Measurements from ENCODE around the gene LKAAEAR1.

Gene LKAAEAR1

DNA sequence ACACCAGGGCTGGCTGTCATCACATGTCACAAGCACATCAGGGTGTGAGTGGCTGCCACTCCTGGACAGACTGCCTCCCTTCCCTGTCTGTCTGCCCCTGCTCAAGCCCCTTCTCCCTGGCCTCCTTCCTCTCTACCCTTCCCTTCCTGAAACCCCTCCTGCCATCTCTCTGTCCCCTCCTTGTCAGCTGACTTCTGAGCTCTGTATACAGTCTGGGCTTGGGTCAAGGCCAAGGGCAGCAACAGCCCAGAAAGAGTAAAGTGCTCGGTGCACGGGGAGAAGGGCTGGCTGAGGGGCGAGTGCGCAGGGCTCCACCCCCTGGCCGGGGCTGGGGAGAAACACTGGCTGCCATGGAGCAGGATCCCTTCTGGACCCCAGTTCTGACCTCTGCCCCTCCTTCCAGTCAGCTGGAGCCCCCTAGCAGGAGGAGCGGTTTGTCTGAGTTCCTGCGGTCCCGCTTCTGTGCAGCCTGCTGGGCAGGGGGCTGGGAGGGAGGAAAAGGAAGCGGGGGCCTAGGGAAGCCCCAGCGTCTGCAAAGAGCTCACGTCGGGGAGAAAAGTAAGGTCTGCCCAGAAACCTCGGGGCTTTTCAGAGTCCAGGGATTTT, 2.0 kb downstream of the LKAAEAR1 start:
- DNase-seq (ENCODE audit: low read depth, low spot score), result no peak
- H3K4me3 ChIP-seq (ENCODE audit: low read length), result no peak overlapping the region

GRCh38 chr20:64081624-64081964, 2.6 kb downstream of the LKAAEAR1 start:
- DNase-seq (ENCODE audit: low read depth, low spot score), result no peak
- no peak overlapping the region for H3K4me3 ChIP-seq (ENCODE audit: low read length)

- no peak overlapping the region for H3K4me3 ChIP-seq (ENCODE audit: low read length)
- no peak for DNase-seq (ENCODE audit: low read depth, low spot score)
These were observed 3.2 kb downstream of the LKAAEAR1 start for GRCh38 chr20:64080813-64081623.

DNA sequence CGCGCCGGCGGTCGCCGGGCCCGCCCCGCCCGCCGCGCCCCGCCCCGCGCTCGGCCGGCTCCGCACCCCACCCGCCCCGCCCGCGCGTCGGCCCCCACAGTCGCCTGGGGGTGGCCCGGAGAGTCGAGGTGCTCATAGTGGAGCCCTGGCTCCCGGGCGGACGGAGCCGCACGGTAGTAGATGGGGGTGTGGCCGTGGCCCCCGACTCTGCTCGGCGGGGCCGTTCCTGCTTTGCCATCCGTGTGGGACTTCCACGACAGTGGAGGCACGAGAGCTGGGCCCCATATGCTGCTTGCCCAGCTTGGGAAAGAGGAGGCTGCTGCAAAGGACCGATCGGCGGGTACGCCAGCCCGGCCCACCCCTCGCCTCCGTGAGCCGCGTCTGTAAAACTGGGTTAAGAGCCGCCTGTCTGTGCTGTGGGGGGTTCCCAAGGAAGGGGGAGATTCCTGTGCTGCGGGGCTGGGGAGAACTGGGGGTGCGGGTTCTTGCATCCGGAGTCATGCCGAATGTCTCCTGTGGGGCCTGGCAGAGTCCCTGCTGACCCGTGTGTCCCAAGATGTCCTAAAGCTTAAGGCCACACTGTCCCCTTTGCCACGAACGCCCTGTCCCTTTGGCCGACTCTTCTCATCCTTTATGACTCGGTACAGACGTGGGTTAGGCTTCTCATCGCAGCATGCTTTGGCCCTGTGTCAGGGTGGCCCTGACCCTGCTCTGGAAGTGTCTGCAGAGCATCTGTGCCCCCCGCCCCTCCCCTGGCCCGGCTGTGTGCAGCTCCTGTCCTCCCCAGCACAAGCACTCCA, 4.0 kb downstream of the LKAAEAR1 start, which contains the start of gene OPRL1:
TSS of gene OPRL1 (plus strand) at position 70 of the 800 bp plus-strand sequence. CDS start 12,639 bp downstream, outside the sequence.
- DNase-seq (ENCODE audit: low read depth, low spot score), result no peak
- peak within 1 kb of the TSS; percentile 77 for H3K4me3 ChIP-seq (ENCODE audit: low read length)

DNA sequence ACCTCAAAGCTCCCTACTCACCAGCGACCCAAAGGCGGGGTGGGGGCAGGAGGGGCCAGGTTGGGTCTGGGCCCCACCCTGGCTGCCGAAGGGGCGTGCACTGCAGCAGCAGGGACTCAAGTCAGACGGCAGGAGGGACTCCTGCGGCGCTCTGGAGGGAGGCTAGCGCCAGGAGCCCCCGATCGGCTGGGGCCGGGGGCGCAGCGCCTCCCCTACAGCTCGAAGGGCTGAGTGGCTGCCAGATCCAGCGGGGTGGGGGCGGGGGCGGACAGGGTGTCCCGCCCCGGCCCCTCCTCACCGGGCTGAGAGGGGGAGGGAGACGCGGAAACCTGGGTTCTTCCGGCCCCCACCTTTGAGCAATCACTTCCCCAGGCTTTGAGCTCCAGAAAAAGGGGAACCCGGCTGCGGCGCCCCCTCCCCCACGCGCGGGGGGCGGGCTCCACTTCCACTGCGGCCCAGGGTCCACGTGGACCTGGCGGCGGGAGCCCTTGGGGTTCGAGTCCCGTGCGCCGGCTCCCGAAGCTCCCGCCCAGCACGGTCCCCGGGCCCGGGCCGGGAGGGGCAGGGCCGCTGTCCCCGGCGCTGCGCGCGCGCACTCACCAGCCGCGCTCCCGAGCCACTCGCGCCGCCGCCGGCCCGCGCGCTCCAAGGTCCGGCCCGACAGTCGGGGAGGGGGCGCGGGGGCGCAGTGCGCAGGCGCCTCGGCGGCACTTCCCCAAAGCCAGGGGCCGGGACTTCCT, 4.8 kb downstream of the LKAAEAR1 start, which contains the start of gene RGS19:
TSS of gene RGS19 (minus strand) at position 246 of the 740 bp plus-strand sequence. CDS start 2,632 bp downstream, outside the sequence.
- H3K4me3 ChIP-seq (ENCODE audit: low read length), result peak within 1 kb of the TSS; percentile 77
- DNase-seq (ENCODE audit: low read depth, low spot score), result peak; percentile 37

DNA sequence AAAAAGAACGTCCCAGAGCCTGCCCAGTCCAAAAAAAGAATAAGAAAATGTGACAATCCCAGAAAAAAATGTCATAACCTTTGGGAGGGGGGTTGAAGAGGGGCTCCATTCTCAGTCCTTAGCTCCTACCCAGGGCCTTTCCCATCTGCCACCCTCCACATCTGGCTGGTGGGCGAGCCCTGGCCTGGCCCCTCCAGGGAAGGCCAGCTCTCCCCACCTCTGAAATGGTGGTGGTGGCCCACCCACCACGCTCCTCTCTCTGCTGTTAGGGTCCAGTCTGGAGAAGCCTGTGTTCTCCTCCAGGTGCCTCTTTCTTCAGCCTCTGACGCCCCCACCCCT, 5.3 kb downstream of the LKAAEAR1 start:
- peak overlapping the region; percentile 77 for H3K4me3 ChIP-seq (ENCODE audit: low read length)

GRCh38 chr20:64077876-64078551, 6.2 kb downstream of the LKAAEAR1 start:
- DNase-seq (ENCODE audit: low read depth, low spot score), result peak; percentile 61
- H3K4me3 ChIP-seq (ENCODE audit: low read length), result peak overlapping the region; percentile 77

More for the DNA sequence above, 5.3 kb downstream of the LKAAEAR1 start:
- DNase-seq (ENCODE audit: low read depth, low spot score), result no peak

DNA sequence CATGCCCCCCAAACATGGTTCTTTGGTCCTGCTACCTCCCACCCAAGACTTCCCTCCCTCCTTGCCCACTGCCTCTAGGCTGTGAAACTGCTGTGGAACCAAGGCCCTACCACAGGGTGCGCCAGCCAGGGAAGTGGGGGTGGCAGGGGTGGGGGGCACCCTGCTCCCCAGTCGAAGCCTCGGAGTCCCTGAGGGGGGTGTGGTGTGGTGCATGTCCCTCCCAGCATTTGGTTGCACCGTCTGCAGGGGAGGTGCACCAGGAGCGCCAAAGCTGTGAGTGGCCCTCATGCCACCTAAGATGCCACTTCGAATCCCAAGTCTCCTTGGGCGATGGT, 6.7 kb downstream of the LKAAEAR1 start:
- peak overlapping the region; percentile 77 for H3K4me3 ChIP-seq (ENCODE audit: low read length)

DNA sequence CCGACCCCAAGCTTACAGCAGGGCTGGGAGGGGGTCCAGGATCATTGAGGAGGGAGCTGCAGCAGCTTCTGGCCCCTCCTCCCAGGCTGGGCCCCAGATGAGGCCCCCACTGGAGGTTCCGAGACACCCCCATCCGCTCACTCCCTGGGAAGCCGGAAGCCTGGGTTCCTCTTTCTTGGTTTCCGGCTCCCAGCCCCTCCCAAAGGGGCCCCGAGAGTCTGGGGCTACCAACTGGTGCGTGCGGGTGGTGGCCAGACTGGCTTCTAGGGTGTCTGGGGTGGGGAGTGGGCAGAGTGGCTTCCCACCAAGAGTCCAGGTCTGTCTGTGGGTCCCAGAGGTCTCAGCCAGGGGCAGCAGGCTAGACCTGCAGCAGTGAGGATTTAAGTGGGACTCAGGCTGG, 7.1 kb downstream of the LKAAEAR1 start:
- no peak for DNase-seq (ENCODE audit: low read depth, low spot score)
- H3K4me3 ChIP-seq (ENCODE audit: low read length), result no peak overlapping the region

More for the DNA sequence above, 6.7 kb downstream of the LKAAEAR1 start:
- no peak for DNase-seq (ENCODE audit: low read depth, low spot score)

DNA sequence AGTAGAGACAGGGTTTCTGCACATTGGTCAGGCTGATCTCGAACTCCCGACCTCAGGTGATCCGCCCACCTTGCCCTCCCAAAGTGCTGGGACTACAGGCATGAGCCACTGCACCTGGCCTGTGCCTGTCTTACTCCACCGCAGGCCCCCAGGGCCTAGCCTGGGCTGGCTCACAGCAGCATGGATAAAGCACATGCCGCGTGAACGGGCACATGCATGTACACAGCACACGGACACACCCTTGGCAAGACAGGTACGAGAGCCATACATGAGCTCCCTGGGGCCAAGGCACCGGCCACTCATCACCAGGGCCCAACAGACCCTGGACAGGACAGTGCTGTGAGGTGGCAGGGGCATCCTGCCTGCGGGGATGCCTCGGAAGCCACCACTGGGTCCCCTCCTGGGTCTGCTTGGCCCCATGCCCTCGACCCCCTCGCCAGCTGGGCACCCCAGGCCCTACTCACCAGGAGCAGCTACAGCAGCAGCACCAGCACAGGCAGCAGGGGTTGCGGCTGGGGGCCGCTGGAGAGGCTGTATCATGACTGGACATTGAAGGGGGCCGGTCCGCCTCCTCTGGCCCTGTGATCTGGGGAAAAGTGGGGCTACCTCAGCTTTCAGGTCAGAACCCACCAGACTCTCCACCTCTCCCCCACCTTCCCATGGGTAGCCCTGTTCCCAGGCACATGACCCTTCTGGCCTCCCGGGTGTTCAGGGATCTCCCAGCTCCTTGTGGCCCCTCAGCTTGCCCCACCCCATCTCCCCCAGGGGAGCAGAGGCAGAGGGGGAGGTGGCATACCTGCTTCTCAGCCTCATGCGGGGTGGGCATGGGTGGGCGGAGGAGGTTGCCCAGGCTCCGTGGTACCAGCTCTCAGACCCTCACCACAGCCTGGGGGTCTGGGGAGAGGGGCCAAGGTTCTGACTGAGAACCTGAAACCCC, 7.9 kb downstream of the LKAAEAR1 start:
- H3K4me3 ChIP-seq (ENCODE audit: low read length), result no peak overlapping the region

GRCh38 chr20:64075556-64075955, 8.6 kb downstream of the LKAAEAR1 start:
- H3K4me3 ChIP-seq (ENCODE audit: low read length), result no peak overlapping the region
- DNase-seq (ENCODE audit: low read depth, low spot score), result no peak

More for the DNA sequence above, 7.9 kb downstream of the LKAAEAR1 start:
- no peak for DNase-seq (ENCODE audit: low read depth, low spot score)

DNA sequence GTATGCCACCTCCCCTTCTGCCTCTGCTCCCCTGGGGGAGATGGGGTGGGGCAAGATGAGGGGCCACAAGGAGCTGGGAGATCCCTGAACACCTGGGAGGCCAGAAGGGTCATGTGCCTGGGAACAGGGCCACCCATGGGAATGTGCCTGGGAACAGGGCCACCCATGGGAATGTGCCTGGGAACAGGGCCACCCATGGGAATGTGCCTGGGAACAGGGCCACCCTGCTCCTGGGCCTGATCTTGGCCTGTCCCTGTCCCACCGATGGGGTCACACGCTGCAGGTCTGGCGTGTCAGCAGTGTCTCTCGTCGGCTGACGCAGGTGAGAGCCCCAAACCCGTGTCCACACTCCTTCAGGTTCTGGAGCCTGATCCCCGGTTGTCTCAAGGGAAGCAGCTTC, 9.2 kb downstream of the LKAAEAR1 start:
- no peak overlapping the region for H3K4me3 ChIP-seq (ENCODE audit: low read length)
- DNase-seq (ENCODE audit: low read depth, low spot score), result no peak

- no peak overlapping the region for H3K4me3 ChIP-seq (ENCODE audit: low read length)
- DNase-seq (ENCODE audit: low read depth, low spot score), result no peak
These were observed 9.9 kb downstream of the LKAAEAR1 start for GRCh38 chr20:64074184-64074789.

GRCh38 chr20:64073476-64074183, 10.6 kb downstream of the LKAAEAR1 start:
- DNase-seq (ENCODE audit: low read depth, low spot score), result no peak
- H3K4me3 ChIP-seq (ENCODE audit: low read length), result no peak overlapping the region

- no peak for DNase-seq (ENCODE audit: low read depth, low spot score)
- H3K4me3 ChIP-seq (ENCODE audit: low read length), result no peak overlapping the region
These were observed 11.6 kb downstream of the LKAAEAR1 start for GRCh38 chr20:64072498-64073063.

Measured in Jurkat, Clone E6-1 (cell line).